Cardiac fibroblast (primary cell): ENCODE results near the gene TOM1.

ENCODE experiments used
- DNase-seq, 2 donors: peaks; one replicate each; pipeline versions ENCODE4 v3.0.0 to v3.0.0-alpha.2; 2010; ENCODE audit warnings: low read depth in 2 of 2
- H3K4me3 ChIP-seq, 2 donors: replicated peaks in 1 of 2; 1 replicate in 1 of 2; 2 replicates in 1 of 2; pipeline ENCODE4 v1.5.1; 2011; ENCODE audit warnings: low read depth in 2 of 2, low read length in 2 of 2, mild to moderate bottlenecking in 2 of 2, moderate library complexity in 1 of 2
- TF ChIP-seq, protein P1 (sequence below): IDR thresholded peaks from one replicate; pipeline ENCODE4 v1.5.1; 2011; ENCODE audit warnings: low read depth, mild to moderate bottlenecking, low read length, inconsistent platforms

Gene TOM1

DNA sequence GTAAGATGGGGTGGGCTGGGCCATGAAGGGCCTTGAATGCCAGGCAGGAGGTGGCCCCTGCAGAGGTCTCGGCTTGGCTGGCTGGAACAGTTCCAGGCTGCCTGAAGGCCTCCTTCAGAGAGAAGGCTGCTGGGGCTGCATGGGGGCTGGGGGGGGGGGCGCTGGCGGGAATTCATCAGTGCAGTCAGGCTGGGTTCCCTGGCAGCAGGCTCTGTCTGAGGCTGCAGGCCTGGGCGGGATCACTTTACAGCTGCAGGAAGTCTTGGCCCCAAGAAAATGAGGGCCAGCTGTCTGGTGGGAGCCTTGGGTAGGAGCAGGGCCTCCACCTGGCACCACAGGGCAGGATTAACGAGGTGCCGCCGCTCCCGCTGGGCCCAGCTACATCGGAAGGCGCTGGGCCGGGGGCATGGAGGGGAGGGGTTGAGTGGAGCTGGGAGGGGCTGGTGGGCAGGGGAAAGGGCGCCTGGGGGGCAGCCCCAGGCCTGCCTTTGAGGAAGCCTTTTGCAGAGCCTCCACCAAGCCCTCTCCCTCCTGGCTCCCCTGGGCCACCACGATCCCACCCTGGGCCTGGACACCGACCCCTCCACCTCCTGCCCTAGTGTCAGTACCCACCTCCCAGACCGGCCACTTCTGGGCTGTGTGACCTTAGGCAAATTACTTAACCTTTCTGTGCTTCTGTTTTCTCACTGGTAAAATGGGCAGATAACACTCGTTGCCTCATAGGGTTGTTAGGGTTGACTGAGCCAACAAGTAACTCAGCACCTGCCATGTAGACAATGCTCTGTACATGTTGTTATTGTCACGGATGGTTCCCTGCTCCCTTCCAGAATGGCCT, 50.2 kb downstream of the TOM1 start:
- TF ChIP-seq, protein P1, sequence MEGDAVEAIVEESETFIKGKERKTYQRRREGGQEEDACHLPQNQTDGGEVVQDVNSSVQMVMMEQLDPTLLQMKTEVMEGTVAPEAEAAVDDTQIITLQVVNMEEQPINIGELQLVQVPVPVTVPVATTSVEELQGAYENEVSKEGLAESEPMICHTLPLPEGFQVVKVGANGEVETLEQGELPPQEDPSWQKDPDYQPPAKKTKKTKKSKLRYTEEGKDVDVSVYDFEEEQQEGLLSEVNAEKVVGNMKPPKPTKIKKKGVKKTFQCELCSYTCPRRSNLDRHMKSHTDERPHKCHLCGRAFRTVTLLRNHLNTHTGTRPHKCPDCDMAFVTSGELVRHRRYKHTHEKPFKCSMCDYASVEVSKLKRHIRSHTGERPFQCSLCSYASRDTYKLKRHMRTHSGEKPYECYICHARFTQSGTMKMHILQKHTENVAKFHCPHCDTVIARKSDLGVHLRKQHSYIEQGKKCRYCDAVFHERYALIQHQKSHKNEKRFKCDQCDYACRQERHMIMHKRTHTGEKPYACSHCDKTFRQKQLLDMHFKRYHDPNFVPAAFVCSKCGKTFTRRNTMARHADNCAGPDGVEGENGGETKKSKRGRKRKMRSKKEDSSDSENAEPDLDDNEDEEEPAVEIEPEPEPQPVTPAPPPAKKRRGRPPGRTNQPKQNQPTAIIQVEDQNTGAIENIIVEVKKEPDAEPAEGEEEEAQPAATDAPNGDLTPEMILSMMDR, result no peak

GRCh38 chr22:35350539-35351503, 51.1 kb downstream of the TOM1 start:
- TF ChIP-seq, protein P1, result peak; percentile 85
- peak; percentile 94 to 95 for DNase-seq
- peak overlapping the region; percentile 57 to 60 for H3K4me3 ChIP-seq

More for the DNA sequence above, 50.2 kb downstream of the TOM1 start:
- DNase-seq, result peak in 1 of 2 donors; percentile 40
- H3K4me3 ChIP-seq, result no peak overlapping the region

GRCh38 chr22:35352214-35353111, 52.8 kb downstream of the TOM1 start:
- TF ChIP-seq, protein P1, result peak; percentile 16

DNA sequence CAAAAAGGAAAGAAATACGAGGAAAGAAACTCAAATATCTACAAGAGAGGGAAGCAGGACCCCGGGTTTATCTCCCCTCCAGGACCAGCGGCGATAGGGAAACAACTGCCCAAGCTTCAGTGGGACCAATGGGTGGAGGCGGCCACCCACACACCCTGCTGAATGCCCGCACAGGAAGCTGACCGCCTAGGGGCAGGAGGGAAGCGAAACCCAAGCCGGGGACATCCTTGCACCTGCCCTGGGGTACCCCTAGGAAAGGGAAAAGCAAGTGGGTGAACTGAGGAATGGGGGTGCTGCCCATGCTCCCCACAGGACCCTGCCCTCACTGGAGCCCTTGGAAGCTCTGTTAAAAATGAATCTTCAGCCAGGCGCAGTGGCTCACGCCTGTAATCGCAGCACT, 53.6 kb downstream of the TOM1 start:
- no peak overlapping the region for H3K4me3 ChIP-seq
- TF ChIP-seq, protein P1, result no peak
- no peak for DNase-seq

More at GRCh38 chr22:35352214-35353111, 52.8 kb downstream of the TOM1 start:
- peak in 1 of 2 donors; percentile 35 for DNase-seq
- H3K4me3 ChIP-seq, result no peak overlapping the region

- no peak overlapping the region for H3K4me3 ChIP-seq
- no peak for DNase-seq
- TF ChIP-seq, protein P1, result no peak
Observed at GRCh38 chr22:35354068-35354467, 54.4 kb downstream of the TOM1 start.
